Testis (tissue), 3 donors: ENCODE results near the gene A4GNT. TPM values are rescaled to one million over a fixed set of nuclear protein-coding genes. Genes with fewer than 3 reads are reported as not detected.

ENCODE experiments used
- DNase-seq: peaks from one replicate; pipeline ENCODE4 v3.0.0-alpha.2; 2019
- H3K27ac ChIP-seq, 2 donors: fragments of 200-600 bp; sonication (generic); one replicate each; pipeline ENCODE4 v1.5.1; 2019
- H3K27me3 ChIP-seq: fragments of 200-600 bp; sonication (generic); one replicate; pipeline ENCODE4 v1.5.1; 2019
- H3K36me3 ChIP-seq: fragments of 200-600 bp; sonication (generic); one replicate; pipeline ENCODE4 v1.5.1; 2017; ENCODE audit warnings: low read depth; ENCODE audit errors: missing control alignments
- H3K4me1 ChIP-seq: fragments of 200-600 bp; sonication (generic); one replicate; pipeline ENCODE4 v1.5.1; 2019
- H3K4me3 ChIP-seq, 2 donors: fragments of 200-600 bp; sonication (generic); one replicate each; pipeline ENCODE4 v1.5.1; 2017 to 2019
- H3K9me3 ChIP-seq: fragments of 200-600 bp; sonication (generic); one replicate; pipeline ENCODE4 v1.5.1; 2017
- POLR2A ChIP-seq: fragments of 450-650 bp; IDR thresholded peaks from one replicate; pipeline ENCODE4 v1.6.1; 2017; ENCODE audit warnings: antibody characterized with exemption, mild to moderate bottlenecking, moderate library complexity
- WGBS, 2 donors: methylation state at CpG; one replicate each; pipeline ENCODE4 v1.1.5; 2018; 5-methylcytosine and 5-hydroxymethylcytosine counted together
- intact Hi-C: fragments of 100-400 bp; cut with DNase I; formaldehyde crosslinking; loops from one replicate; pipeline ENCODE4 v1.15.1; 2023; ENCODE audit warnings: low total_unique reads
- polyA plus RNA-seq: library from polyadenylated mRNA; stranded (reverse); fragments of 350-450 nt; fragmentation: Illumina TruSeq; extraction: RNeasy Lipid Tissue Mini Kit (QIAGEN cat#74804); gene quantifications from one replicate; pipeline ENCODE4 v1.2.3, GENCODE V29; 2014; ENCODE audit warnings: low read depth, low replicate concordance; ENCODE audit not compliant: insufficient read depth
- total RNA-seq, 2 donors: library from RNA; depleted of rRNA; stranded (reverse); fragments of >200 nt; gene quantifications; one replicate each; pipeline ENCODE4 v1.2.3, GENCODE V29; 2016
- TF ChIP-seq, protein P1 (sequence below), 3 experiments: fragments of 450-650 bp in 2 of 3; fragments of 200-600 bp in 1 of 3; sonication (generic) in 1 of 3; IDR thresholded peaks; one replicate each; pipeline ENCODE4 v1.5.1; 2016 to 2019; ENCODE audit warnings: antibody characterized with exemption in 3 of 3, mild to moderate bottlenecking in 2 of 3, moderate library complexity in 1 of 3

Gene A4GNT
- total and polyA plus RNA-seq, 3 donors from 2014 or later = not detected

DNA sequence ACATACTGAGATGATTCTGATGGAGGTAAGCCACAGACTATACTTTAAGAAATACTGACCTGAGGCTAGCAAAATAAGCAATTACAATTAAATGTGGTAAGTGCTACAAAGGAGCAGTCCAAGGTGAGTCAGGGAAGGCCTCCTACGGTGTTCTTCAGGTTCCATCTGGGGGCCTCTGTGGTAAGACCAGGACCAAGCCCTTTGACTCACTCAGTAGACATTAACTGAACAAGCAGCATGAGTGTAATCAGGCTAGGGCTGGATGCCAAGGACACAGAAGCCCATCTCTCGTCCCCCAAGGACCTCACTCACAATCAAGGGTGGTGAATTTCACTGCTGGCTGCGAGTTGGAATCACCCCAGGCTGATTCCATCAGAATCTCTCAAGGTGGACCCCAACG, 54.1 kb downstream of the A4GNT start:
- no peak overlapping the region for H3K4me3 ChIP-seq
- no peaks in the 10 kb centered on the region for H3K4me1 ChIP-seq
- H3K27me3 ChIP-seq = no peaks in the 10 kb centered on the region
- intact Hi-C loops = no loop called here
- DNase-seq = no peak
- H3K27ac ChIP-seq = no peak overlapping the region
- H3K36me3 ChIP-seq = no peaks in the 10 kb centered on the region
- no peaks in the 10 kb centered on the region for H3K9me3 ChIP-seq
- no peak for TF ChIP-seq POLR2A
- TF ChIP-seq, protein P1, sequence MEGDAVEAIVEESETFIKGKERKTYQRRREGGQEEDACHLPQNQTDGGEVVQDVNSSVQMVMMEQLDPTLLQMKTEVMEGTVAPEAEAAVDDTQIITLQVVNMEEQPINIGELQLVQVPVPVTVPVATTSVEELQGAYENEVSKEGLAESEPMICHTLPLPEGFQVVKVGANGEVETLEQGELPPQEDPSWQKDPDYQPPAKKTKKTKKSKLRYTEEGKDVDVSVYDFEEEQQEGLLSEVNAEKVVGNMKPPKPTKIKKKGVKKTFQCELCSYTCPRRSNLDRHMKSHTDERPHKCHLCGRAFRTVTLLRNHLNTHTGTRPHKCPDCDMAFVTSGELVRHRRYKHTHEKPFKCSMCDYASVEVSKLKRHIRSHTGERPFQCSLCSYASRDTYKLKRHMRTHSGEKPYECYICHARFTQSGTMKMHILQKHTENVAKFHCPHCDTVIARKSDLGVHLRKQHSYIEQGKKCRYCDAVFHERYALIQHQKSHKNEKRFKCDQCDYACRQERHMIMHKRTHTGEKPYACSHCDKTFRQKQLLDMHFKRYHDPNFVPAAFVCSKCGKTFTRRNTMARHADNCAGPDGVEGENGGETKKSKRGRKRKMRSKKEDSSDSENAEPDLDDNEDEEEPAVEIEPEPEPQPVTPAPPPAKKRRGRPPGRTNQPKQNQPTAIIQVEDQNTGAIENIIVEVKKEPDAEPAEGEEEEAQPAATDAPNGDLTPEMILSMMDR (IDR thresholded peaks at IDR 0.05) = no peak
- WGBS, 2 donors = 67 to 81% methylated on average over 4 of the region's 4 CpGs

Other genes starting within 250 kb of the A4GNT start
- gene CLDN18, start 122.2 kb downstream of the A4GNT start, total RNA-seq = 1 to 10 TPM; 1.7 to 3.1 TPM
- gene CLDN18, start 122.2 kb downstream of the A4GNT start, polyA plus RNA-seq = 2.6 TPM
- gene DZIP1L, start 16.8 kb downstream of the A4GNT start, total RNA-seq = 10 to 100 TPM; 22.1 to 24.6 TPM
- 6.6 TPM for gene DZIP1L, start 16.8 kb downstream of the A4GNT start, polyA plus RNA-seq
- gene DBR1, start 42.5 kb upstream of the A4GNT start, total RNA-seq = 1 to 10 TPM; 6.9 to 8.1 TPM
- gene DBR1, start 42.5 kb upstream of the A4GNT start, polyA plus RNA-seq = 6.5 TPM
- 10 to 100 TPM; 53.4 to 57.2 TPM for gene ARMC8, start 54.9 kb upstream of the A4GNT start, total RNA-seq
- 39.5 TPM for gene ARMC8, start 54.9 kb upstream of the A4GNT start, polyA plus RNA-seq
- gene NME9, start 197.5 kb upstream of the A4GNT start, total RNA-seq = 1 to 10 TPM; 3.2 to 8.0 TPM
- 11.5 TPM for gene NME9, start 197.5 kb upstream of the A4GNT start, polyA plus RNA-seq
- gene MRAS, start 216.2 kb upstream of the A4GNT start, total RNA-seq = 10 to 100 TPM; 21.7 to 35.7 TPM
- gene MRAS, start 216.2 kb upstream of the A4GNT start, polyA plus RNA-seq = 27.6 TPM